Keratinocyte (primary cell): ENCODE measurements around the gene CSNK2A2. TPM values are rescaled to one million over a fixed set of nuclear protein-coding genes. Genes with fewer than 3 reads are reported as not detected.
A peak's percentile ranks its signal among the peaks of the same experiment; 100 is the strongest.

Experiments used
- DNase-seq: peaks from one replicate; pipeline ENCODE4 v3.0.0-alpha.2; 2011; ENCODE audit warnings: low read depth, missing footprints, low spot score
- FAIRE-seq: peaks from 2 replicates; lab custom pipeline; 2011; peaks lifted over from hg19 to GRCh38; lab: Jason Lieb, UNC
- H2AFZ ChIP-seq: 2 replicates; pipeline ENCODE4 v1.6.0; 2012; ENCODE audit warnings: low read length, control low read depth, inconsistent platforms; ENCODE audit not compliant: control insufficient read depth
- H3K27ac ChIP-seq: 2 replicates; pipeline ENCODE4 v1.5.1; 2011; ENCODE audit warnings: low read length; ENCODE audit not compliant: control insufficient read depth, insufficient read depth
- H3K27me3 ChIP-seq: 3 replicates; pipeline ENCODE4 v1.6.0; 2011; ENCODE audit warnings: low read length; ENCODE audit not compliant: control insufficient read depth, insufficient read depth; ENCODE audit errors: extremely low read depth
- H3K36me3 ChIP-seq, 2 experiments: 2 replicates in 1 of 2; 3 replicates in 1 of 2; pipeline ENCODE4 v1.5.1; 2011; ENCODE audit warnings: low read length in 2 of 2, mild to moderate bottlenecking in 1 of 2; ENCODE audit not compliant: control insufficient read depth in 2 of 2, insufficient read depth in 2 of 2; ENCODE audit errors: extremely low read depth in 1 of 2
- H3K4me1 ChIP-seq: 3 replicates; pipeline ENCODE4 v1.5.1; 2011; ENCODE audit warnings: low read length; ENCODE audit not compliant: control insufficient read depth, insufficient read depth; ENCODE audit errors: extremely low read depth
- H3K4me2 ChIP-seq: 3 replicates; pipeline ENCODE4 v1.6.0; 2011; ENCODE audit warnings: low read depth, low read length; ENCODE audit not compliant: control insufficient read depth, insufficient read depth; ENCODE audit errors: extremely low read depth
- H3K4me3 ChIP-seq, 3 experiments: fragments of 200-600 bp in 1 of 3; sonication (generic) in 1 of 3; 2 replicates in 2 of 3; 3 replicates in 1 of 3; pipeline ENCODE4 v1.5.1; 2011 to 2016; ENCODE audit warnings: low read length in 3 of 3, mild to moderate bottlenecking in 3 of 3, control low read depth in 2 of 3, inconsistent platforms in 1 of 3, low read depth in 1 of 3, mixed read lengths in 1 of 3, mixed run types in 1 of 3, moderate library complexity in 1 of 3; ENCODE audit not compliant: control insufficient read depth in 2 of 3, insufficient read depth in 2 of 3; ENCODE audit errors: extremely low read depth in 1 of 3
- H3K79me2 ChIP-seq: 2 replicates; pipeline ENCODE4 v1.6.0; 2012; ENCODE audit warnings: low read length; ENCODE audit not compliant: control insufficient read depth, insufficient read depth
- H3K9ac ChIP-seq: 3 replicates; pipeline ENCODE4 v1.6.0; 2011; ENCODE audit warnings: low read length; ENCODE audit not compliant: control insufficient read depth, insufficient read depth; ENCODE audit errors: extremely low read depth
- H3K9me1 ChIP-seq: 3 replicates; pipeline ENCODE4 v1.6.0; 2011; ENCODE audit warnings: low read length; ENCODE audit not compliant: control insufficient read depth, insufficient read depth; ENCODE audit errors: extremely low read depth
- H3K9me3 ChIP-seq: 2 replicates; pipeline ENCODE4 v1.5.1; 2012; ENCODE audit warnings: low read depth, low read length; ENCODE audit not compliant: control insufficient read depth
- H4K20me1 ChIP-seq: 3 replicates; pipeline ENCODE4 v1.6.0; 2011; ENCODE audit warnings: low read length; ENCODE audit not compliant: control insufficient read depth, insufficient read depth; ENCODE audit errors: extremely low read depth
- EZH2 ChIP-seq: IDR thresholded peaks from one replicate; pipeline ENCODE4 v1.6.1; 2012; ENCODE audit warnings: inconsistent platforms, mild to moderate bottlenecking, low read length, moderate library complexity
- dilution Hi-C: fragments of 300-500 bp; cut with MboI; formaldehyde crosslinking; loops from one replicate; pipeline ENCODE4 v1.7.0; 2020; ENCODE audit warnings: low sequenced_read_pairs; ENCODE audit not compliant: extremely low pct_ligation_motif_present
- polyA plus RNA-seq, 5 experiments: library from polyadenylated mRNA; depleted of rRNA in 3 of 5; stranded (reverse) in 3 of 5; stranded (forward) in 1 of 5; unstranded in 1 of 5; fragments of >200 nt; gene quantifications; 1 replicate in 1 of 5; 2 replicates in 3 of 5; 3 replicates in 1 of 5; pipeline versions ENCODE4 v1.2.1 to v1.2.3, GENCODE V29; 2011 to 2012; ENCODE audit warnings: missing spikeins in 2 of 5, low read depth in 1 of 5, low replicate concordance in 1 of 5
- TF ChIP-seq, protein P1 (sequence below), 3 experiments: IDR thresholded peaks in 1 of 3; conservative IDR thresholded peaks in 1 of 3; optimal IDR thresholded peaks in 1 of 3; 2 replicates in 2 of 3; 3 replicates in 1 of 3; pipeline versions ENCODE3 to v1.5.1; 2011; ENCODE audit warnings: low read length in 3 of 3, mild to moderate bottlenecking in 3 of 3, moderate library complexity in 2 of 3, control low read depth in 1 of 3, inconsistent platforms in 1 of 3; ENCODE audit not compliant: insufficient read depth in 2 of 3; ENCODE audit errors: extremely low read depth in 1 of 3

CSNK2A2 gene
- polyA plus RNA-seq, 1 donor (not counting 4 experiments of a cell fraction or from before 2014, with no cell fraction given) = 49.6 TPM

DNA sequence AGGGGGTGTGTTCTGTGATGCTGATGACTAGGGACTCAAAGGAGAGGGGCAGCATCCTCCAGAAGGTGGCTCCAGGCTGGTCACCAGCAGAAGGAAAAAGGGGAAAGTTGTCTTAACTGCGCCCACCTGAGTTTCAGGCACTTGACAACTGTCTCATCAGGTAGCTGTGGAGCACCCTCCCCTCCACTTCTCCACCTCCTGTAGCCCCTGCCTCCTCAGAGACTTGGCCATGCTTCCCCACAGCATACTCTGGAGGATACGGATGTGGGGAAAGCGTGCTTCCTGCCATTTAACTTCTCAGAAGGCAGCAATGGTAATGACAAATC lies 86.6 kb downstream of the CSNK2A2 start:
- DNase-seq (no peak), FAIRE-seq (no peak)
- H3K4me3 ChIP-seq = no peak overlapping the region
- peaks cover 13 to 14% of the 10 kb centered on the region in 2 experiments for H3K36me3 ChIP-seq
- dilution Hi-C loops = no loop called here
- no peak overlapping the region for H3K27ac ChIP-seq
- no peak overlapping the region for H3K4me2 ChIP-seq
- H4K20me1 ChIP-seq = no peaks in the 10 kb centered on the region
- H2AFZ ChIP-seq = no peak overlapping the region
- no peaks in the 10 kb centered on the region for H3K79me2 ChIP-seq
- H3K9ac ChIP-seq = no peak overlapping the region
- TF ChIP-seq, protein P1, sequence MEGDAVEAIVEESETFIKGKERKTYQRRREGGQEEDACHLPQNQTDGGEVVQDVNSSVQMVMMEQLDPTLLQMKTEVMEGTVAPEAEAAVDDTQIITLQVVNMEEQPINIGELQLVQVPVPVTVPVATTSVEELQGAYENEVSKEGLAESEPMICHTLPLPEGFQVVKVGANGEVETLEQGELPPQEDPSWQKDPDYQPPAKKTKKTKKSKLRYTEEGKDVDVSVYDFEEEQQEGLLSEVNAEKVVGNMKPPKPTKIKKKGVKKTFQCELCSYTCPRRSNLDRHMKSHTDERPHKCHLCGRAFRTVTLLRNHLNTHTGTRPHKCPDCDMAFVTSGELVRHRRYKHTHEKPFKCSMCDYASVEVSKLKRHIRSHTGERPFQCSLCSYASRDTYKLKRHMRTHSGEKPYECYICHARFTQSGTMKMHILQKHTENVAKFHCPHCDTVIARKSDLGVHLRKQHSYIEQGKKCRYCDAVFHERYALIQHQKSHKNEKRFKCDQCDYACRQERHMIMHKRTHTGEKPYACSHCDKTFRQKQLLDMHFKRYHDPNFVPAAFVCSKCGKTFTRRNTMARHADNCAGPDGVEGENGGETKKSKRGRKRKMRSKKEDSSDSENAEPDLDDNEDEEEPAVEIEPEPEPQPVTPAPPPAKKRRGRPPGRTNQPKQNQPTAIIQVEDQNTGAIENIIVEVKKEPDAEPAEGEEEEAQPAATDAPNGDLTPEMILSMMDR (optimal IDR thresholded peaks at IDR 0.05 in 1 of 3, IDR thresholded peaks at IDR 0.05 in 1 of 3, conservative IDR thresholded peaks at IDR 0.05 in 1 of 3; ENCODE audit: extremely low read depth in 1 of 3, insufficient read depth in 2 of 3, low read length in 3 of 3) = no peak
- TF ChIP-seq EZH2 = no peak
- no peaks in the 10 kb centered on the region for H3K9me1 ChIP-seq
- H3K9me3 ChIP-seq = no peaks in the 10 kb centered on the region
- H3K4me1 ChIP-seq = peaks cover 14% of the 10 kb centered on the region
- no peaks in the 10 kb centered on the region for H3K27me3 ChIP-seq

- TF ChIP-seq EZH2 = no peak
- TF ChIP-seq, protein P1 (optimal IDR thresholded peaks at IDR 0.05 in 1 of 3, IDR thresholded peaks at IDR 0.05 in 1 of 3, conservative IDR thresholded peaks at IDR 0.05 in 1 of 3; ENCODE audit: extremely low read depth in 1 of 3, insufficient read depth in 2 of 3, low read length in 3 of 3) = peak in 2 of 3 experiments; percentile 11 to 60
- H3K4me2 ChIP-seq = no peak overlapping the region
- no peak overlapping the region for H2AFZ ChIP-seq
- no peaks in the 10 kb centered on the region for H3K27me3 ChIP-seq
- no peaks in the 10 kb centered on the region for H4K20me1 ChIP-seq
- no peak overlapping the region for H3K9ac ChIP-seq
- H3K4me3 ChIP-seq = no peak overlapping the region
- H3K4me1 ChIP-seq = peaks cover 14% of the 10 kb centered on the region
- FAIRE-seq = peak; percentile 82
- no peaks in the 10 kb centered on the region for H3K9me1 ChIP-seq
- H3K9me3 ChIP-seq = no peaks in the 10 kb centered on the region
- dilution Hi-C loops = no loop called here
- peak; percentile 80 for DNase-seq
- H3K36me3 ChIP-seq = peaks cover 13% of the 10 kb centered on the region in 2 experiments
- H3K27ac ChIP-seq = no peak overlapping the region
- no peaks in the 10 kb centered on the region for H3K79me2 ChIP-seq
These were observed 87.2 kb downstream of the CSNK2A2 start for GRCh38 chr16:58110571-58111301.
